ENCODE results near the gene FARP2. TPM values are rescaled to one million over a fixed set of nuclear protein-coding genes. Genes with fewer than 3 reads are reported as not detected.

Gene FARP2
- total RNA-seq, 1 experiment from 2014 or later: 89.1 TPM

DNA sequence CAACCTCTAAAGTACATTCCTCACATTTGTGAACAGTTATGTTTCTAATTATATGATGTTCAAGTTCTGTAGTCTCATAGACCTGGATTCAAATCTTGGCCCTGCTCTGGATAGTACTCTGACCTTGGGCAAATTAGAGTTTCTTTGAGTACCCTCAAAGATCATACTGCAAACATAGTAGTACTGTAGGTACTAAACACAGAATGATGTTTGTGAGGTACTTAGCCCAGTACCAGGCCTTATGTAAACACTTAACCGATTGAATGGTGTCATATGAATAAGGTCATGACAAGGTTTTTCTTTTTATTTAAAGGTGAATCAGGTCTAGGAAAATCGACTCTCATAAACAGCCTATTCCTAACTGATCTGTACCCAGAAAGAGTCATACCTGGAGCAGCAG, 21.3 kb upstream of the FARP2 start:
- ChIA-PET CTCF (no interaction called here), POLR2A (ENCODE audit: unreplicated experiment) (no interaction called here)
- Histone ChIP-seq H3K4me2 (no peak overlapping the region), H3K27ac (no peak overlapping the region), H3F3A (ENCODE audit: insufficient read depth, low read depth) (peaks cover 53% of the 10 kb centered on the region), H3K9me2 (ENCODE audit: insufficient read depth) (no peaks in the 10 kb centered on the region), H3K4me1 (replicated peaks; ENCODE audit: insufficient read depth) (no peaks in the 10 kb centered on the region), H2AFZ (no peak overlapping the region), H3K79me2 (ENCODE audit: low read depth) (peaks cover 11% of the 10 kb centered on the region), H3K27me3 (ENCODE audit: insufficient read depth, low read depth) (no peaks in the 10 kb centered on the region), H3K36me3 (ENCODE audit: low read depth) (peaks cover 39% of the 10 kb centered on the region), H3K4me3 (no peak overlapping the region), H3K9me3 (ENCODE audit: insufficient read depth, low read depth) (no peaks in the 10 kb centered on the region), H4K20me1 (ENCODE audit: insufficient read depth) (peaks cover 39% of the 10 kb centered on the region)
- no TSS peak for BruUV-seq (replicated peaks)
- TF ChIP-seq, protein P1, sequence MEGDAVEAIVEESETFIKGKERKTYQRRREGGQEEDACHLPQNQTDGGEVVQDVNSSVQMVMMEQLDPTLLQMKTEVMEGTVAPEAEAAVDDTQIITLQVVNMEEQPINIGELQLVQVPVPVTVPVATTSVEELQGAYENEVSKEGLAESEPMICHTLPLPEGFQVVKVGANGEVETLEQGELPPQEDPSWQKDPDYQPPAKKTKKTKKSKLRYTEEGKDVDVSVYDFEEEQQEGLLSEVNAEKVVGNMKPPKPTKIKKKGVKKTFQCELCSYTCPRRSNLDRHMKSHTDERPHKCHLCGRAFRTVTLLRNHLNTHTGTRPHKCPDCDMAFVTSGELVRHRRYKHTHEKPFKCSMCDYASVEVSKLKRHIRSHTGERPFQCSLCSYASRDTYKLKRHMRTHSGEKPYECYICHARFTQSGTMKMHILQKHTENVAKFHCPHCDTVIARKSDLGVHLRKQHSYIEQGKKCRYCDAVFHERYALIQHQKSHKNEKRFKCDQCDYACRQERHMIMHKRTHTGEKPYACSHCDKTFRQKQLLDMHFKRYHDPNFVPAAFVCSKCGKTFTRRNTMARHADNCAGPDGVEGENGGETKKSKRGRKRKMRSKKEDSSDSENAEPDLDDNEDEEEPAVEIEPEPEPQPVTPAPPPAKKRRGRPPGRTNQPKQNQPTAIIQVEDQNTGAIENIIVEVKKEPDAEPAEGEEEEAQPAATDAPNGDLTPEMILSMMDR (conservative IDR thresholded peaks at IDR 0.05): no peak
- TF ChIP-seq EZH2 (IDR thresholded peaks at IDR 0.05; ENCODE audit: low read depth): no peak
- DNase-seq: no peak
- intact Hi-C loops (cut with micrococcal nuclease; ENCODE audit: unreplicated experiment): loop anchor here (10.0 kb wide), 1 partner anchor 80 kb away; no protein-coding TSS in a partner anchor

DNA sequence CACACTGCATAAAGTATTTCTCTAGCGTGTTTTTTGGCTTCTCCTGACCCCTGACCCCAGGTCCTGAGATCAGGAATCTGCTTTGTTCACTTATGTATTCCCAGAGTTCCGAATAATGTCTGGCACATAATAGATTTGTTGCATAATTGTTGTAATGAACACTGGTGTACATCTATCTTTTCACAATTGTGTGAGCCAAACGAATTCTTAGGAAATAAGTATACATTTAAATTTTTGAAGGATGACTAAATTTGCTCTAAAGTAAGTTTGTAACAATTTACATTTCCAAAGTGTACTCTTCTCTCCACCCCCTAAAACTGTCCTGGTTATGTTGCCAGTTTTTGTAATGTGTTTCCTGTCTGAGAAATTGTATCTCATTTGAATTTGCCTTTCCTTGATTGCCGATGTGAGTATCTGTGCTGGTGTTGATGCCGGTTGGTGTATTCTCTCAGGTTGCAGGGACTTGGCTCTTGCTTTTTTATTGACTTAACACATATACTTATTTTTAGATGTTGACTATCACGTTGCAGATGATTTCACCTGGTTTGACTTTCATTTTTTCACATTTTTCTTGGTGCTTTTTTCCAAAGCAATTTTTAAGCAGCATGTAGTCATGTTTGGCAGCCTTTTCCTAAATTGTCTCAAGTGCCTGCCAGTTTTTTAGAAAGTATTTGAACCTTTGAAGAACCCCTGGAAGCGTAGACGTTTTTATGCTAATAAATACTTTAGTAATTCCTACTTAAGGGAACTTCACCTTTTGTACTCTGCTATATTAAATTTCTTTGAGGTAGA, 16.1 kb upstream of the FARP2 start:
- no peak for TF ChIP-seq EZH2 (IDR thresholded peaks at IDR 0.05; ENCODE audit: low read depth)
- TF ChIP-seq, protein P1 (conservative IDR thresholded peaks at IDR 0.05): no peak
- DNase-seq: no peak
- H3K36me3 ChIP-seq (ENCODE audit: low read depth): peaks cover 57% of the 10 kb centered on the region
- H3K79me2 ChIP-seq (ENCODE audit: low read depth): no peaks in the 10 kb centered on the region
- H3K9me2 ChIP-seq (ENCODE audit: insufficient read depth): no peaks in the 10 kb centered on the region
- BruUV-seq (replicated peaks): no TSS peak
- H3K27ac ChIP-seq: no peak overlapping the region
- intact Hi-C loops (cut with micrococcal nuclease; ENCODE audit: unreplicated experiment): loop anchor here (10.0 kb wide), 1 partner anchor 85 kb away; no protein-coding TSS in a partner anchor
- H3K4me2 ChIP-seq: no peak overlapping the region
- H3F3A ChIP-seq (ENCODE audit: insufficient read depth, low read depth): peaks cover 41% of the 10 kb centered on the region; the same call in 1 of the 2 replicates
- H3K9me3 ChIP-seq (ENCODE audit: insufficient read depth, low read depth): no peaks in the 10 kb centered on the region
- no peaks in the 10 kb centered on the region for H3K27me3 ChIP-seq (ENCODE audit: insufficient read depth, low read depth)
- ChIA-PET POLR2A (ENCODE audit: unreplicated experiment) (no interaction called here), CTCF (no interaction called here)
- H4K20me1 ChIP-seq (ENCODE audit: insufficient read depth): peaks cover 27% of the 10 kb centered on the region
- H2AFZ ChIP-seq: no peak overlapping the region
- no peaks in the 10 kb centered on the region for H3K4me1 ChIP-seq (replicated peaks; ENCODE audit: insufficient read depth)
- H3K4me3 ChIP-seq: no peak overlapping the region

DNA sequence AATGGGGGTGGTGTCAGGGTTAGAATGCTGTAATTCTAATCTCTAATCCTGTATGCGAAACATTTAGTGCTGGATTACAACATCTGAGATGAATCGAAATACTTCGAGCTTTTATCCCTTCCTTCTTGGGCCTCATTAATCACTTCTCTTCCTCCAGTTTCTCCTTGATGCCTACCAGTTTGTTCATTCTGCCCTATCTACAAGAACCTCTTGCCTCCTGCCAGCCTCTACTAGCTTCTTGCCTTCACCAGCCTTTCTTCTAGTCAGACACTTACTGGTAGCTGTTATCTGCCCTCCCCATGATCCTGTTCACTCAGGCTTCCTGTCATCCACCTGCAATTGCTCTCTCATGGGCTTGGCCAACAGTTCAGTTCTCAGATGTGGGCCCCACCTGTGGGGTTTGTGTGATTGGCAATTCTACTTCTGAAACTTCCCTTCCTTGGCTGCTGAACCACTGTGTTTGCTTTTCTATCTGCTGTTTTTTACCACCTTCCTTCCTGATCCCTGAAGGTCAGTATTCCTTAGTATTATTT, 15.4 kb upstream of the FARP2 start:
- CTCF ChIA-PET: no interaction called here
- BruUV-seq (replicated peaks): no TSS peak

More for the DNA sequence above, 15.4 kb upstream of the FARP2 start:
- Histone ChIP-seq H3K4me1 (replicated peaks; ENCODE audit: insufficient read depth) (no peaks in the 10 kb centered on the region), H3K9me3 (ENCODE audit: insufficient read depth, low read depth) (no peaks in the 10 kb centered on the region), H2AFZ (no peak overlapping the region), H3K9me2 (ENCODE audit: insufficient read depth) (no peaks in the 10 kb centered on the region), H3K36me3 (ENCODE audit: low read depth) (peaks cover 57% of the 10 kb centered on the region), H3K27ac (no peak overlapping the region), H4K20me1 (ENCODE audit: insufficient read depth) (peaks cover 30% of the 10 kb centered on the region), H3K4me3 (no peak overlapping the region), H3K79me2 (ENCODE audit: low read depth) (no peaks in the 10 kb centered on the region), H3K4me2 (no peak overlapping the region), H3K27me3 (ENCODE audit: insufficient read depth, low read depth) (no peaks in the 10 kb centered on the region), H3F3A (ENCODE audit: insufficient read depth, low read depth) (peaks cover 39% of the 10 kb centered on the region; the same call in 1 of the 2 replicates)
- DNase-seq: no peak
- POLR2A ChIA-PET (ENCODE audit: unreplicated experiment): no interaction called here
- TF ChIP-seq, protein P1 (conservative IDR thresholded peaks at IDR 0.05): no peak
- no peak for TF ChIP-seq EZH2 (IDR thresholded peaks at IDR 0.05; ENCODE audit: low read depth)
- intact Hi-C loops (cut with micrococcal nuclease; ENCODE audit: unreplicated experiment): no loop called here

All from PC-9 (cell line).